GM19238 (cell line): ENCODE results near the gene PAFAH1B1.
"Not testable (repeated sequence)": the region's sequence is repeated elsewhere in the genome, so short reads cannot be mapped to it uniquely, and the experiment has no call there.

Source experiments
- DNase-seq: peaks from one replicate; pipeline ENCODE4 v3.0.0; 2011; ENCODE audit warnings: low spot score; ENCODE audit not compliant: insufficient read length

Gene PAFAH1B1

DNA sequence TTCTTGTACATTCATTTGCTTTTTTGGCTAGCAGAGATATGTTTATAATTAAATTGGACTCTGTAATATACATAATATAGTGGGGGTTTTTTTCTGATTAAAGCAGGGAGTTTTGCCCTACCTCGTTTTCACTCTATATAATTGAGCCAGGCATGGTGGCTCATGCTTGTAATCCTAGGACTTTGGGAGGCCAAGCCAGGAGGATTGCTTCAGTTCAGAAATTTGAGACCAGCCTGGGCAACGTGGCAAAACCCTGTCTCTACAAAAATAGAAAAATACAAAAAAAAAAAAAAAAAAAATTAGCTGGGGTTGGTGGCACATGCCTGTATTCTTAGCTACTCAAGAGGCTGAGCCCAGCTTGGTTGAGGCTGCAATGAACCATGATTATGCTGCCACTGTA, 42.2 kb downstream of the PAFAH1B1 start:
- no peak for DNase-seq

DNA sequence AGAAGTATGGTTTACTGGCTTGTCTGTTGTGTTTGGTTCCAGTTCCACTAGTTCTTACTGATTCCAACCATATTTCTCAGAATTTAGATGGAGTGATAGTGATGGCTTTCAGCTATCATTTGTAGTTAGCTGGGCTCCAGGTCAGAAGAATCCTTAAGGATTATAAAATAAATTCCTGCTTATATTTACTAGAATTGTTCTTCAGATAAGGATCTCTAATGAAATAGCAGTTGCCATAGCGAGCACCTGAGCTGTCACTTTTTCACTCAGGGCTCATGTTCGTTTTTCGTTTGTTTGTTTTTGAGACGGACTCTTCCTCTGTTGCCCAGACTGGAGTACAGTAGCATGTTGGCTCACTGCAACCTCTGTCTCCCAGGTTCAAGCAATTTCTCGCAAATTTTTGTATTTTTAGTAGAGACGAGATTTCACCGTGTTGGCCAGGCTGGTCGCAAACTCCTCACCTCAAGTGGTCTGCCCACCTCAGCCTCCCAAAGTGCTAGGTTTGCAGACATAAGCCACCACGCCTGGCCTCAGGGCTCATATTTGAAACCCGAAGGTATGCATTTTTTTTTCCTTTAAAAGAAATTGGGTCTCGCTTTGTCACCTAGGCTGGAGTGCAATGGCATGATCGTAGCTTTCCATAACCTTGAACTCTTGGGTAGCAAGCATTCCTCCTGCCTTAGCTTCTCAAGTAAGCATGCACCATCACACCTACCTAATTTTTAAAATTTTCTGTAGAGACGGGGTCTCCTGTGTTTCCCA, 42.9 kb downstream of the PAFAH1B1 start:
- no peak for DNase-seq

DNA sequence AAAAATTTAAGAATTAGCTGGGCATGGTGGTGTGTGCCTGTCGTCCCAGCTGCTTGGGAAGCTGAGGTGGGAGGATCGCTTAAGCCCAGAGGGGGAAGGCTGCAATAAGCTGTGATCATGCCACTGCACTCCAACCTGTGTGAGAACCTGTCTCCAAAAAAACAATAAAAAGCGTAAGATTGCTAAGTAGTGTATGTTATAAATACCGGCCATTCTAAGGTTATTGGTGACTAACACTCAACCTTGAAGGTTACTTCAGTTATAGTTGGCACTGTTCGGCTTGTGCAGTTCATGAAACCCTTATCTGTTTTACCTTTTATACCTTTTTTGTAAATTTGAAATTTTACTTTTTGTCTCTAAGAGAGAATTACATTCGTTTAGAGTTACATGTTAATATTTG, 44.0 kb downstream of the PAFAH1B1 start:
- DNase-seq: no peak

DNA sequence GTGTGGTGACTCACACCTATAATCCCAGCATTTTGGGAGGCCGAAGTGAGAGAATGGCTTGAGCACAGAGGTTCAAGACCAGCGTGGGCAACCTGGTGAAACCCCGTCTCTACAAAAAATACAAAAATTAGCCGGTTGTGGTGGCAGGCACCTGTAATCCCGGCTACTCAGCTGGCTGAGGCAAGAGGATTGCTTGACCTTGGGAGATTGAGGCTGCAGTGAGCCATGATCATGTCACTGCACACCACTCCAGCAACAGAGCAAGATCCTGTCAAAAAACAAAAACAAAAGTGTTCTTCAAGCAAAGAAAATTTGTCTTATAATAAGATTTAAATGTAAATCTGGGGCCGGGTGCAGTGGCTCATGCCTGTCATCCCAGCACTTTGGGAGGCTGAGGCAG, 51.5 kb downstream of the PAFAH1B1 start:
- DNase-seq: no peak

DNA sequence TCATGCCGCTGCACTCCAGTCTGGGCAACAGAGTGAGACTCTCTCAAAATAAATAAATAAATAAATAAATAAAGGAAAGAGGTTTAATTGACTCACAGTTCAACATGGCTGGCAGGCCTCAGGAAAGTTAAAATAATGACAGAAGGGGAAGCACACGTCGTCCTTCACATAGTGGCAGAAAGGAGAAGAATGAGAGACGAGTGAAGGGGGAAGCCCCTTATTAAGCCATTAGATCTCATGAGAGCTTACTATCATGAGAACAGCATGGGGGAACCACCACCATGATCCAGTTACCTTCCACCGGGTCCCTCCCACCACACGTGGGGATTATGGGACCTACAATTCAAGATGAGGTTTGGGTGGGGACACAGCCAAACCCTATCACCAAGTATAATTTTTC, 54.5 kb downstream of the PAFAH1B1 start:
- no peak for DNase-seq

DNA sequence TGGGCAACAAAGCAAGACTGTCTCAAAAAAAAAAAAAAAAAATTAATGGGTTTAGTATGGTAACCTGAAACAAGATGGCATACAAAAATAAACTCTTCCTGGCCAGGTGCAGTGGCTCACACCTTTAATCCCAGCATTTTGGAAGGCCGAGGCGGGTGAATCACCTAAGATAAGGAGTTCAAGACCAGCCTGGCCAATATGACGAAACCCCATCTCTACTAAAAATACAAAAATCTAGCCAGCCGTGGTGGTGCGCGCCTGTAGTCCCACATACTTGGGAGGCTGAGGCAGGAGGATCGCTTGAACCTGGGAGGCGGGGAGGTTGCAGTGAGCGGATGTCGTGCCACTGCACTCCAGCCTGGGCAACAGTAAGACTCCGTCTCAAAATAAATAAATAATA, 55.7 kb downstream of the PAFAH1B1 start:
- DNase-seq: no peak

DNA sequence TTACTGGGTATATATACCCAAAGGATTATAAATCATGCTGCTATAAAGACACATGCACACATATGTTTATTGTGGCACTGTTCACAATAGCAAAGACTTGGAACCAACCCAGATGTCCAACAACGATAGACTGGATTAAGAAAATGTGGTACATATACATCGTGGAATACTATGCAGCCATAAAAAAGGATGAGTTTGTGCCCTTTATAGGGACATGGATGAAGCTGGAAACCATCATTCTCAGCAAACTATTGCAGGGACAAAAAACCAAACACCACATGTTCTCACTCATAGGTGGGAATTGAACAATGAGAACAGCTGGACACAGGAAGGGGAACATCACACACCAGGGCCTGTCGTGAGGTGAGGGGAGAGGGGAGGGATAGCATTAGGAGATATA, 59.5 kb downstream of the PAFAH1B1 start:
- not testable (repeated sequence) for DNase-seq

DNA sequence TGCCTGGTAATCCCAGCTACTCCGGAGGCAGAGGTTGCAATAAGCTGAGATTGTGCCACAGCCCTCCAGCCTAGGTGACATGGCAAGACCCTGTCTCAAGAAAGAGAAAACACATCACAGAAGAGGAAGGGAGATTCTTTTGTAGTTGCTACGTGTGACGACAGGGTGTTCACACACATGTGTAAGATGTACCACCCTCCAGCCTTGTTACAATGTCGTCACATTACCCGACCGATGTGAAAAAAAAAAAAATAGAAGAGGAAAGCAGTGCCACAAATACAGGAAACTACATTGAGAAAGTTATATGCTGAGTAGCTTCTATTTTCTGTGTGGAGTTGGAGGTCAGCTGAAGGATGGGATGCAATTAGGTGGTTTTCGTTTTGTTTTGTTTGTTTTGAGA, 62.1 kb downstream of the PAFAH1B1 start:
- DNase-seq: no peak

DNA sequence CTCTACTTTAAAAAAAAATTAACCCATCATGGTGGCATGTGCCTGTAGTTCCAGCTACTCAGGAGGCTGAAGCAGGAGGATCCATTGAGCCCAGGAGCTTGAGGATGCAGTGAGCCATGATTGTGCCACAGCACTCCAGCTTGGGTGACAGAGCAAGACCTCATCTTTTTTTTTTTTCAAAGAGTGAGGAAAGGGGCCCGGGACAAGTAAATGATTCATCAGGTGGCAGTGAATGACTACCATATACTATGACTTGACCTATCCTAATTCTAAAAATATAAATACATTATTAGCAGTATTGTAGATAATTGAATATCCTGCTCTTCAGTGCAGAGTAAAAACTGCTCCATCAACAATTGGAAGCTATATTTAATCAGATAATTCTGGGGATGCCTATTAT, 62.8 kb downstream of the PAFAH1B1 start:
- DNase-seq: no peak

DNA sequence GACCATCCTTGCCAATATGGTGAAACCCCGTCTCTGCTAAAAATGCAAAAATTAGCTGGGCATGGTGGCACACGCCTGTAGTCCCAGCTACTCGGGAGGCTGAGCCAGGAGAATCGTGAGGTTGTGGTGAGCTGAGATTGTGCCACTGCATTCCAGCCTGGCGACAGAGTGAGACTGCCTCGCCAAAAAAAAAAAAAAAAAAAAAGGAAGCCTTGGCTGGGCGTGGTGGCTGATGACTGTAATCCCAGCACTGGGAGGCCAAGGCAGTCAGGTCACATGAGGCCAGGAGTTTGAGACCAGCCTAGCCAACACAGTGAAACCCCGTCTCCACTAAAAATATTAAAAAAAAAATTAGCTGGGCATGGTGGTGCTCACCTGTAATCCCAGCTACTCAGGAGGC, 65.9 kb downstream of the PAFAH1B1 start:
- DNase-seq: not testable (repeated sequence)

DNA sequence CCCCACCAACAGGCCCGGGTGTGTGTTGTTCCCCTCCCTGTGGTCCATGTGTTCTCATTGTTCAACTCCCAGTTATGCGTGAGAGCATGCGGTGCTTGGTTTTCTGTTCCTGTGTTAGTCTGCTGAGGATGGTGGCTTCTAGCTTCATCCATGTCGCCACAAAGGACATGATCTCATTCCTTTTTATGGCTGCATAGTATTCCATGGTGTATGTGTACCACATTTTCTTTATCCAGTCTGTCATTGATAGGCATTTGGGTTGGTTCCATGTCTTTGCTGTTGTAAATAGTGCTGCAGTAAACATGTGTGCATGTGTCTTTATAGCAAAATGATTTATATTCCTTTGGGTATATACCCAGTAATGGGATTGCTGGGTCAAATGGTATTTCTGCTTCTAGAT, 67.0 kb downstream of the PAFAH1B1 start:
- not testable (repeated sequence) for DNase-seq

DNA sequence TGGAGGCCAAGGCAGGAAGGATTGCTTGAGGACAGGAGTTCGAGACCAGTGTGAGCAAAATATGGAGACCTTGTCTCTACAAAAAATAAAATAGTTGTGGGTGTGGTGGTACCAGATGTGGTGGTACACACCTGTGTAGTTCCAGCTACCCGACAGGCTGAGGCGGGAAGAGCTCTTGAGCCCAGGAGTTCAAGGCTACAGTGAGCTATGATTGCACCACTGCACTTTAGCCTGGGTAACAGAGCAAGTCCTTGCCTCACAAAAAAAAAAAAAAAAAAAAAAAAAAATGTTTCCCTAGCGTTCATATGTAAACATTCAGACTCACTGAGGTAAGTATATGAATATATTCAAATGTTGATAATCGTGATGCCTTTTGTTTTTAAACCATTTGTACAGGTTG, 78.6 kb downstream of the PAFAH1B1 start:
- no peak for DNase-seq

DNA sequence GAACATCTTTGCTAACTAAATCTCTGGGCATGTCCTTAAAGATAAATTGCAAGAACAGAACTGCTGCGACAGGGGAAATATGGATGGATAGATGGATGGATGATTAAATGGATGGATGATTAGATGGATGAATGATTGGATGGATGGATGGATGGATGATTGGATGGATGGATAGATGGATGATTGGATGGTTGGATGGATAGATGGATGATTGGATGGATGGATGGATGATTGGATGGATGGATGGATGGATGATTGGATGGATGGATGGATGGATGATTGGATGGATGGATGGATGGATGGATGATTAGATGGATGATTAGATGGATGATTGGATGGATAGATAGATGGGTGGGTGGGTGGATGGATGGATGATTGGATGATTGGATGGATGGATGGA, 85.8 kb downstream of the PAFAH1B1 start:
- DNase-seq: not testable (repeated sequence)

DNA sequence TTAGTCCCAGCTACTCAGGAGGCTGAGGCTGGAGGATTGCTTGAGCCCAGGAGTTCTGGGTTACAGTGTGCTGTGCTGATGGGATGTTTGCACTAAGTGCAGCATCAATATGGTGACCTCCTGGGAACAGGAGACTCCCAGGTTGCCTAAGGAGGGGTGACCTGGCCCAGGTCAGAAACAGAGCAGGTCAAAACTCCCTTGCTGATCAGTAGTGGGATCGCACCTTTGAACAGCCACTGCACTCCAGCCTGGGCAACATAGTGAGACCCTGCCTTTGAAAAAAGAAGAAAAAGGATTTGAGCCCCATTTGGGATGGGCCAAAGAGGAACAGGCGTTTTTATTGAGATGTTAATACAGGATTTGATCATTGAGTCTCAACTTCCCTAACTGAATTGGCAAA, 87.5 kb downstream of the PAFAH1B1 start:
- no peak for DNase-seq

DNA sequence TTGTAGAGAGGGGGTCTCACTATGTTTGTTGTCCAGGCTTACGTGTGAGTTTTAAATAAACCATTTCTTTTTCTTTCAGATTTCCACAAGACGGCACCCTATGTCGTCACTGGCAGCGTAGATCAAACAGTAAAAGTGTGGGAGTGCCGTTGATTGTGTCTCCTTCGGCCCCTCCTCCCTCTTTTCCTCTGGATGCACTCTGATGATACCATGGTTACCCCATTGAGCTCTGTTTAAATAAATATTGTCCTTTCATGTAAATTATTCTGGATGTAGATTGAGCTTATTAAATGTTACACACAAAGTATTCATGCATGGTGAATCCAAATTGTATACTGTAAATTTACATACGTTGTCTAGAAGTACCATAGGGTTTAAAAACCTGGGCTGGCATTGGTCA, 88.2 kb downstream of the PAFAH1B1 start:
- no peak for DNase-seq

DNA sequence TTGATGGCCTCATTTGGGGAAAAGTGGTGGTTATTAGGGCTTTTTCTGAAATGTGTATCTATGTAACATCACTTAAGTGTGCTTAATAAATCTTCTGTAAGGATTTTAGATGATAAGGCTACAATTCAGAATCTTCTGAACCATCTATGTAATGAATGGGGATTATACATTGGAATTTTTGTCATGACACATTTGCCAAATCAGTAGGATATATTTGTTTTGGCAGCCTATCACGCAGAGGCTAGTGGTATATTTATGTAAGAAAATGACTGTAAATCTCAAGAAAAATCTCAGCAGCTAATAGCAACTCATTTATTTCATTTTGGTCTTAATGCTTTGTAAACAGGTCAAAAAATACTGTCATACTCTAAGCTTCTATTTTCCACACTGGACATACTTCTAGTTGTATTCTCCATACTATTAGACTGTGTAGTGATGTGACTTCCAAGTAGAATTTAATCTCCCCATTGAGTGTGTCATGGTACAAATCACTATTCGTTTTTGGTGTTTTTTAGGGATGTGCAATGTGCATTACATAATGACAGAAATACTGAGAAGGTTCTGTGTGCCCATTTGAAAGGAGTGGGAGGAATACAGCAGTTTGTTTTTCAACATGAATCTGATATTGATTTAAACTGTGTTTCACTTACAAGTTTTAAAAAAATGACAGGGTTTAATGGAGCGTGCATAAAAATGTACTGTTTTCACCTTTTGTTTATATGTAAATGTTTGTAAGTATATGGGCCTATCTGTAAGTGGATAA, 88.9 kb downstream of the PAFAH1B1 start:
- DNase-seq: no peak

DNA sequence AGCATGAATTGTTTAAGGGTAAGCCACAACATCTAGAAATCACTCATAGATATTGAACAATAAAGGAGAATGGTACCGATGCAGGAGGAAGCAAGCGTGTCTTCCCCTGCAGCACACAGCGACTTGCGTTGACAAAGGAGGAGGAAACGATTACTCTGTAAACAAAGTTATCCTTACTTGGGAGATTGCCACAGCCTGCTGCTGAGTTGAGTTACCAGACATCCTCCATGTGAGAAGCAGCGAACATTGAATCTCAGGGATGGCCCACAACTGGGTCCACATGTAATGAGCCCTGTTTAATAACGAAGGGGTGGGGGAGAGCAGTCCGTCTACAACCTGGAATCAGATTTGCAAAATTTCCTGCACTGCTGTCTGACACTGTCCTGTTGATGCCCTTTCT, 90.5 kb downstream of the PAFAH1B1 start:
- DNase-seq: no peak

DNA sequence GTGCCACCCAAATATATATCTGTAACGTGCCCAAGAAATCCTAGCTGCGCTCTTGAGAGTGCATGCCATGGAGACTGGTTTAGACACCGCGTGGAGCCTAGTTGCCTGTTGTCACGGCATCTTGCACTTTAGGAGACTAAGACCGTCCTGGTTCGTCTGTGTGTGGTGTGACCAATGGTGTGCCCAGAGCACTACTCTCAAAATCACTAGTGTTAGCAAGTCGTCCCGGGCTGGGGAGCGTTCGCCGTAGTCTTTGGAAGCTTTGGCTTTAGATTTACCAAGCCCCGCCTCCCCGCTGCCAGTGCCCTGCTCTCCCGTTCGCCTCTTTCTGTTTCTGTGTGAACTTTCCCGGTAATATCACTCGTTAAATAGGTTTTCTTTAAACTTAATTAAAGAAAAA, 91.1 kb downstream of the PAFAH1B1 start:
- no peak for DNase-seq

DNA sequence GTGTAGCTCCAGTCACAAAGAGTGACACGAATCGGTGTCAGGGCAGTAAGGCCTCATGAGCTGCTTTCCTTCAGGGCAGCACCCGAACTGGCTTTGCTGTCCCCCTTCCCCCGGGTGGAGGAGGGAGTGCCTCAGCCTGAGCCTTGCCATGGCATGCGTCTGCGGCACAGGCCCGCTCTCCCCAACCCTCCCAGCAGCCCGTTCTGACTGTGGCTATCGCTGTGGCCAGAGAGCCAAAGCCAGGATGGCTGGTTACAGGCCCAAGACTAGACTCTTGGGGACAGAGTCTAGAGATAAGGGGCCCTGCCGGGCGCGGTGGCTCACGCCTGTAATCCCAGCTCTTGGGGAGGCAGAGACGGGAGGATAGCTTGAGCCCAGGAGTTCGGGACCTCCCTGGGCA, 92.2 kb downstream of the PAFAH1B1 start:
- no peak for DNase-seq

DNA sequence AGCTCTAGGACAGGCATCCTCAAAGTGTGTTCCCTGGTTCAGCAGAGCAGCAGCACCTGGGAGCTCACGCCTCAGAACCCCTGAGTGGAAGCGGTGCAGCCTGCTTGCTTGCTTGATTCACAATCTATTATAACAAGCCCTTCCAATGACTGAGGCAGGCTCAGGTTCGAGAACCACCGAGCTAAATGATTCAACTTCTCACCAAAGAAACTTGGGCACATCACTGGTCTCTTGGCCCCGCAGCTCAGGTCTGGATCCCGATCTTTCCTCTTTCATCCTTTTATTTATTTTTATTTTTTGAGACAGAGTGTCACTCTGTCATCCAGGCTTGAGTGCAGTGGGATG, 93.6 kb downstream of the PAFAH1B1 start:
- no peak for DNase-seq

DNA sequence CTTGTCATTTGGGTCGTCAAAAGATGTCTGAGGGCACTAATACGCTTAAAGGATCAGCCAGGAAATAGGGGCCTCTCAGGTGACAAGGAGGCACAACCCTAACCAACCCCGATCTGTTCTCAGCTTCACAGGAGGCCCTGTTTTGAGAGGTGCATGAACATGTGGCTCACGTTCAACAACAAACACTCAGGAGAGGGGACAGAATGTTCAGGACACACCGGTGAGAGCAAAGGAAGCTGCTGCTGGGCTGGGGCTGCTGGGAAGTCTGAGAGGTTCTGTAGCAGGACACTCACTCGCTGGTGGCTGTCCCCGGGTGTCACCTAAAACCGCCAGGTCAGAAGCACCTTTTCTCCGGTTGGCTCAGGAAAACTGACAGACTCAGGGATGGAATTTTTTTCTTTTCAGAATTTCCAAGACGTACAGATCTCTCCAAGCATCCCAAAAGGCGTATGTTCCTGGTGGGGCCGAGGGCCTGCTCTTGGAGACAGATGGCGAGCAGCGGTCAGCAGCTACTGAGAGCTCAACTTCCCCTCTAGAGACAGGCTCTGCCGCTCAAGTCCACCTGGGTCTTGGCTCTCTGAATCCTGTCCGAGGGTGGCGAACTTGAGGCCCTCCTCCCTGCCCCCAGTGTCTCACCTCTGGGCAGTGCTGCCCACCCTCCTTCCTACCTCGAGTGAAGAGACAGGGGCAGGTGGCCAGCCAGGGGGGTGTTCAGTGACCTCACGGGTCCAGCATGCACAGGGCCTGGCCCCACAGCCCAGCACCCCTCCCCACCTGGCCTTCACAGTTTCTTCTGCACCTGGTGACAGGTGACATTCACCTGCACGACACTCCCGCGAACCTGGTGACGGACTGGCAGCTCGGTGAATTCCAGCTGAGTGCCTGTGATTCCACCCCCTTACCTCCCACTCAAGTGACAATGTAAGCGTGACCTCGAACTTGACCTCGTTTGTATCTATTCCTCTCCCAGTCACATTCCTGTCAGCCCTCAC, 95.2 kb downstream of the PAFAH1B1 start:
- DNase-seq: peak; percentile 4
